ENCODE results near the gene SLU7.

Gene SLU7

GRCh38 chr5:160363660-160364395 is 55.1 kb downstream of the SLU7 start:
- no peak overlapping the region for H2BK12ac ChIP-seq (ENCODE audit: low read length)
- no peak overlapping the region for H2BK120ac ChIP-seq (ENCODE audit: low read depth, low read length)
- no peak overlapping the region for H3K23ac ChIP-seq (ENCODE audit: low read depth, low read length, poor library complexity)
- DNase-seq (ENCODE audit: low spot score), result peak; percentile 14
- no peak overlapping the region for H2BK15ac ChIP-seq (ENCODE audit: low read length)
- no peak overlapping the region for H4K8ac ChIP-seq (ENCODE audit: low read depth, low read length)
- no peak overlapping the region for H2BK5ac ChIP-seq (ENCODE audit: low read length)
- H3K18ac ChIP-seq (ENCODE audit: low read length), result peak overlapping the region; percentile 73
- no peaks in the 10 kb centered on the region for H3K9me3 ChIP-seq (replicated peaks in 1 of 2; ENCODE audit: control insufficient read depth in 2 of 2, insufficient read depth in 1 of 2, low read depth in 1 of 2, low read length in 2 of 2)
- H3K4ac ChIP-seq (ENCODE audit: low read length), result no peak overlapping the region
- no peak overlapping the region for H3K4me3 ChIP-seq (ENCODE audit: low read length in 2 of 2)
- no peak overlapping the region for H4K91ac ChIP-seq (ENCODE audit: low read depth, low read length, poor library complexity)
- H2AFZ ChIP-seq (ENCODE audit: low read length), result peak overlapping the region; percentile 66
- H3K36me3 ChIP-seq (replicated peaks in 1 of 2; ENCODE audit: control insufficient read depth in 2 of 2, insufficient read depth in 2 of 2, low read length in 2 of 2), result no peaks in the 10 kb centered on the region
- no peak overlapping the region for H3K27ac ChIP-seq (replicated peaks; ENCODE audit: low read length)
- no peak overlapping the region for H3K14ac ChIP-seq (ENCODE audit: low read length)
- H3K4me2 ChIP-seq (ENCODE audit: insufficient read depth, low read length, poor library complexity, severe bottlenecking), result no peak overlapping the region
- no CpG with 5 or more reads among the region's 13 CpGs for whole genome bisulfite sequencing, 2 donors (ENCODE audit: extremely low coverage in 2 of 2, insufficient read length in 2 of 2, insufficient replicate concordance in 1 of 2)
- H3K79me1 ChIP-seq (ENCODE audit: low read depth, low read length), result no peaks in the 10 kb centered on the region
- H2AK5ac ChIP-seq (ENCODE audit: low read depth, low read length), result no peak overlapping the region
- peaks cover 7 to 11% of the 10 kb centered on the region in 2 donors for H3K4me1 ChIP-seq (ENCODE audit: control insufficient read depth in 2 of 2, insufficient read depth in 1 of 2, low read depth in 1 of 2, low read length in 2 of 2)
- no peak overlapping the region for H3K9ac ChIP-seq (ENCODE audit: low read depth, low read length, poor library complexity)
- peaks cover 0 to 2% (median 0%) of the 10 kb centered on the region in 3 experiments for H3K27me3 ChIP-seq (ENCODE audit: control insufficient read depth in 3 of 3, insufficient read depth in 3 of 3, low read depth in 1 of 3, low read length in 3 of 3)

DNA sequence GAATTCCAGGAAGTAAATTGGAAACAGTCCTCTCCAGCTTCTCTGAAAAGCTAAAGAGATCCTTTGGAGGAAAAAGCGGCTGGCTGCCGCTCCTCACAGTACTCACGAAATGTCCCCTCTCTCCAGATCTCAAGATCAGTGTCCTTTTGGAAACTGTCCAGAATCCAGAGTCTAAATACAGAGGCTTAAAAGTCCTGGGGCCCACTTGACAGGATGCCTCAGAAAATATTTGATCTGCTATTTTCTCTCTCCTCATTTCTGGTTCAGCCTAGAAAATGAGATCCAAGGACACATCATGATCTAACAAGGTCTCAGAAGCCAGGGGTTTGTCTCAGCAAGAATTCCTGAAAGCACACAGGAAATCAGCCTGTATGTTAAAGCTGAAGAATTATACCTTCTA is 55.7 kb downstream of the SLU7 start:
- Histone ChIP-seq H3K4me1 (ENCODE audit: control insufficient read depth in 2 of 2, insufficient read depth in 1 of 2, low read depth in 1 of 2, low read length in 2 of 2) (peaks cover 7 to 11% of the 10 kb centered on the region in 2 donors), H3K4me2 (ENCODE audit: insufficient read depth, low read length, poor library complexity, severe bottlenecking) (no peak overlapping the region), H4K91ac (ENCODE audit: low read depth, low read length, poor library complexity) (no peak overlapping the region), H3K79me1 (ENCODE audit: low read depth, low read length) (no peaks in the 10 kb centered on the region), H3K36me3 (replicated peaks in 1 of 2; ENCODE audit: control insufficient read depth in 2 of 2, insufficient read depth in 2 of 2, low read length in 2 of 2) (no peaks in the 10 kb centered on the region), H3K9me3 (replicated peaks in 1 of 2; ENCODE audit: control insufficient read depth in 2 of 2, insufficient read depth in 1 of 2, low read depth in 1 of 2, low read length in 2 of 2) (no peaks in the 10 kb centered on the region), H2BK5ac (ENCODE audit: low read length) (no peak overlapping the region), H3K27ac (replicated peaks; ENCODE audit: low read length) (no peak overlapping the region), H3K18ac (ENCODE audit: low read length) (no peak overlapping the region), H2AK5ac (ENCODE audit: low read depth, low read length) (no peak overlapping the region), H4K8ac (ENCODE audit: low read depth, low read length) (no peak overlapping the region), H3K9ac (ENCODE audit: low read depth, low read length, poor library complexity) (no peak overlapping the region), H2BK120ac (ENCODE audit: low read depth, low read length) (no peak overlapping the region), H2BK15ac (ENCODE audit: low read length) (no peak overlapping the region), H3K23ac (ENCODE audit: low read depth, low read length, poor library complexity) (no peak overlapping the region), H3K27me3 (ENCODE audit: control insufficient read depth in 3 of 3, insufficient read depth in 3 of 3, low read depth in 1 of 3, low read length in 3 of 3) (no peaks in the 10 kb centered on the region), H2BK12ac (ENCODE audit: low read length) (no peak overlapping the region), H3K4ac (ENCODE audit: low read length) (no peak overlapping the region), H2AFZ (ENCODE audit: low read length) (peak overlapping the region; percentile 66), H3K14ac (ENCODE audit: low read length) (no peak overlapping the region), H3K4me3 (ENCODE audit: low read length in 2 of 2) (no peak overlapping the region)
- no CpG with 5 or more reads among the region's 3 CpGs for WGBS, 2 donors (ENCODE audit: extremely low coverage in 2 of 2, insufficient read length in 2 of 2, insufficient replicate concordance in 1 of 2)
- no peak for DNase-seq (ENCODE audit: low spot score)

DNA sequence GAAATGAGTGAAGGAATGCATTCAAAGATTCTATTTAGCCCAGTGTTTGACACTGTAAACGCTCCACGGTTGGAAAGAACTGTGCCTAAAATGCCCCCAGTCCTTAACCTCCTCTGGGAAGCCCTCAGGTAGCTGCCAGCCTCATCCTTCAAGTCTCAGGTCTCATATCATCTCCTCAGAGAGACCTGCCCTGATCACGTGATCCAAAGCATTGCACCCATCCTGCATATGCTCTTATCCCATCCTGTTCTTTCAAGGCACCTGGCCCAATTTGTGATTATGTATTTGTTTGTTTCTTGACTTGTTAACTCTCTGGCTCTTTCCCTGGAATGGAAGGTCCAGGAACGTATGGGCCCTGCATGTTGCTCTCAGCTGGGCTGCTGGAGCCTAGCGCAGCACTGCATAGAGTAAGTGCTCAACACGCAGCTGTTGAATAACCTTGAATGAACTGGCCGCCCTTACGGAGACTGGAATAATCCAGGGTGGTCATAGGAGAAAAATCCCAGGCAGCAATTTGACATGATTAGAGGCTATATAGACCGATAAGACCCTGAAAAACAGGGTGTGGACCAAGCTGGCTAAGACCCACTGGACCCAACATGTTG is 57.2 kb downstream of the SLU7 start:
- Histone ChIP-seq H2AFZ (ENCODE audit: low read length) (no peak overlapping the region), H3K9me3 (replicated peaks in 1 of 2; ENCODE audit: control insufficient read depth in 2 of 2, insufficient read depth in 1 of 2, low read depth in 1 of 2, low read length in 2 of 2) (no peaks in the 10 kb centered on the region), H2BK12ac (ENCODE audit: low read length) (no peak overlapping the region), H3K27ac (replicated peaks; ENCODE audit: low read length) (no peak overlapping the region), H4K8ac (ENCODE audit: low read depth, low read length) (no peak overlapping the region), H3K79me1 (ENCODE audit: low read depth, low read length) (no peaks in the 10 kb centered on the region), H2AK5ac (ENCODE audit: low read depth, low read length) (no peak overlapping the region), H3K4me1 (ENCODE audit: control insufficient read depth in 2 of 2, insufficient read depth in 1 of 2, low read depth in 1 of 2, low read length in 2 of 2) (peaks cover 7 to 19% of the 10 kb centered on the region in 2 donors), H4K91ac (ENCODE audit: low read depth, low read length, poor library complexity) (no peak overlapping the region), H3K23ac (ENCODE audit: low read depth, low read length, poor library complexity) (peak overlapping the region; percentile 6), H3K18ac (ENCODE audit: low read length) (no peak overlapping the region), H3K36me3 (replicated peaks in 1 of 2; ENCODE audit: control insufficient read depth in 2 of 2, insufficient read depth in 2 of 2, low read length in 2 of 2) (no peaks in the 10 kb centered on the region), H2BK5ac (ENCODE audit: low read length) (no peak overlapping the region), H3K4me3 (ENCODE audit: low read length in 2 of 2) (no peak overlapping the region), H3K14ac (ENCODE audit: low read length) (no peak overlapping the region), H3K27me3 (ENCODE audit: control insufficient read depth in 3 of 3, insufficient read depth in 3 of 3, low read depth in 1 of 3, low read length in 3 of 3) (no peaks in the 10 kb centered on the region), H3K9ac (ENCODE audit: low read depth, low read length, poor library complexity) (no peak overlapping the region), H3K4ac (ENCODE audit: low read length) (no peak overlapping the region), H3K4me2 (ENCODE audit: insufficient read depth, low read length, poor library complexity, severe bottlenecking) (no peak overlapping the region), H2BK15ac (ENCODE audit: low read length) (no peak overlapping the region), H2BK120ac (ENCODE audit: low read depth, low read length) (no peak overlapping the region)
- no CpG with 5 or more reads among the region's 9 CpGs for WGBS, 2 donors (ENCODE audit: extremely low coverage in 2 of 2, insufficient read length in 2 of 2, insufficient replicate concordance in 1 of 2)
- no peak for DNase-seq (ENCODE audit: low spot score)

GRCh38 chr5:160360310-160360709 is 58.6 kb downstream of the SLU7 start:
- Histone ChIP-seq H4K8ac (ENCODE audit: low read depth, low read length) (no peak overlapping the region), H3K18ac (ENCODE audit: low read length) (no peak overlapping the region), H3K27me3 (ENCODE audit: control insufficient read depth in 3 of 3, insufficient read depth in 3 of 3, low read depth in 1 of 3, low read length in 3 of 3) (no peaks in the 10 kb centered on the region), H3K4me1 (ENCODE audit: control insufficient read depth in 2 of 2, insufficient read depth in 1 of 2, low read depth in 1 of 2, low read length in 2 of 2) (peaks cover 7 to 21% of the 10 kb centered on the region in 2 donors), H4K91ac (ENCODE audit: low read depth, low read length, poor library complexity) (no peak overlapping the region), H3K4me3 (ENCODE audit: low read length in 2 of 2) (no peak overlapping the region), H2BK12ac (ENCODE audit: low read length) (no peak overlapping the region), H3K23ac (ENCODE audit: low read depth, low read length, poor library complexity) (no peak overlapping the region), H3K4me2 (ENCODE audit: insufficient read depth, low read length, poor library complexity, severe bottlenecking) (no peak overlapping the region), H2BK5ac (ENCODE audit: low read length) (no peak overlapping the region), H3K14ac (ENCODE audit: low read length) (no peak overlapping the region), H3K79me1 (ENCODE audit: low read depth, low read length) (no peaks in the 10 kb centered on the region), H3K36me3 (replicated peaks in 1 of 2; ENCODE audit: control insufficient read depth in 2 of 2, insufficient read depth in 2 of 2, low read length in 2 of 2) (no peaks in the 10 kb centered on the region), H2BK15ac (ENCODE audit: low read length) (no peak overlapping the region), H3K9ac (ENCODE audit: low read depth, low read length, poor library complexity) (no peak overlapping the region), H2BK120ac (ENCODE audit: low read depth, low read length) (no peak overlapping the region), H2AK5ac (ENCODE audit: low read depth, low read length) (no peak overlapping the region), H2AFZ (ENCODE audit: low read length) (peak overlapping the region; percentile 46), H3K9me3 (replicated peaks in 1 of 2; ENCODE audit: control insufficient read depth in 2 of 2, insufficient read depth in 1 of 2, low read depth in 1 of 2, low read length in 2 of 2) (no peaks in the 10 kb centered on the region), H3K27ac (replicated peaks; ENCODE audit: low read length) (no peak overlapping the region), H3K4ac (ENCODE audit: low read length) (no peak overlapping the region)
- no peak for DNase-seq (ENCODE audit: low spot score)
- no CpG with 5 or more reads among the region's 3 CpGs for WGBS, 2 donors (ENCODE audit: extremely low coverage in 2 of 2, insufficient read length in 2 of 2, insufficient replicate concordance in 1 of 2)
